Ovary (tissue), 3 donors: ENCODE data around the gene RAB41.

ENCODE experiments used
- EP300 ChIP-seq: sonication (generic); formaldehyde crosslinking; IDR thresholded peaks from one replicate; pipeline ENCODE4 v1.6.1; 2017; ENCODE audit warnings: antibody characterized with exemption
- POLR2A ChIP-seq: fragments of 450-650 bp; IDR thresholded peaks from one replicate; pipeline ENCODE4 v1.6.1; 2017; ENCODE audit warnings: antibody characterized with exemption, mild to moderate bottlenecking, moderate library complexity
- TF ChIP-seq, protein P1 (sequence below), 3 donors: fragments of 450-650 bp in 2 of 3; fragments of 200-600 bp in 1 of 3; IDR thresholded peaks; one replicate each; pipeline versions ENCODE4 v1.5.1 to v1.8.0; 2016 to 2022; ENCODE audit warnings: antibody characterized with exemption in 3 of 3, mild to moderate bottlenecking in 1 of 3
- donor health status: DM: no; HTN: no; CAD: no.

DNA sequence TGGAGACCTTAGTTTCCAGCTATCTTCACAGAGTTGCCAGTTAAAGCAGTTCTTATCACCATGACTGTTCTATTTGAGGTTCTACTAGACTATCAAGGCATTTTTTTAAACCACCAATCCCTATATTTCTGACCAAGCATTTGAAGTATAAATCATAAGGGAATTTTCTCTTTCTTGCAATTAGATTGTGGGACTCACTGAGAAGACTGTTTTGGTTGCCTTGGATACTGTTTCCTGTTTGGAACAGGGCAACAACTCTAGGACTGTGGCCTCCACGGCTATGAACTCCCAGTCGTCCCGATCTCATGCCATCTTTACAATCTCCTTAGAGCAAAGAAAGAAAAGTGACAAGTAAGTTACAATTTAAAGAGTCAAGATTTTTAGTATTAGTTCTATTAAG lies 19.7 kb downstream of the RAB41 start:
- TF ChIP-seq POLR2A (no peak), EP300 (no peak)
- TF ChIP-seq, protein P1, sequence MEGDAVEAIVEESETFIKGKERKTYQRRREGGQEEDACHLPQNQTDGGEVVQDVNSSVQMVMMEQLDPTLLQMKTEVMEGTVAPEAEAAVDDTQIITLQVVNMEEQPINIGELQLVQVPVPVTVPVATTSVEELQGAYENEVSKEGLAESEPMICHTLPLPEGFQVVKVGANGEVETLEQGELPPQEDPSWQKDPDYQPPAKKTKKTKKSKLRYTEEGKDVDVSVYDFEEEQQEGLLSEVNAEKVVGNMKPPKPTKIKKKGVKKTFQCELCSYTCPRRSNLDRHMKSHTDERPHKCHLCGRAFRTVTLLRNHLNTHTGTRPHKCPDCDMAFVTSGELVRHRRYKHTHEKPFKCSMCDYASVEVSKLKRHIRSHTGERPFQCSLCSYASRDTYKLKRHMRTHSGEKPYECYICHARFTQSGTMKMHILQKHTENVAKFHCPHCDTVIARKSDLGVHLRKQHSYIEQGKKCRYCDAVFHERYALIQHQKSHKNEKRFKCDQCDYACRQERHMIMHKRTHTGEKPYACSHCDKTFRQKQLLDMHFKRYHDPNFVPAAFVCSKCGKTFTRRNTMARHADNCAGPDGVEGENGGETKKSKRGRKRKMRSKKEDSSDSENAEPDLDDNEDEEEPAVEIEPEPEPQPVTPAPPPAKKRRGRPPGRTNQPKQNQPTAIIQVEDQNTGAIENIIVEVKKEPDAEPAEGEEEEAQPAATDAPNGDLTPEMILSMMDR (IDR thresholded peaks at IDR 0.05) = no peak
